Activated B cell treated with CpG ODN at 0.5 μM for 24 hours (primary cell): ENCODE results near the gene ERC2. TPM values are rescaled to one million over a fixed set of nuclear protein-coding genes. Genes with fewer than 3 reads are reported as not detected.

Experiments used
- ATAC-seq: fragments of 200-7000 bp; cut with Tn5 transposase; one replicate; pipeline ENCODE4 v1.10.0; 2021; ENCODE audit warnings: low read depth, mild to moderate bottlenecking, moderate library complexity
- CTCF ChIA-PET: fragments of 350-600 bp; sonication (Branson Sonifier 250); formaldehyde crosslinking; loops from one replicate; lab custom pipeline; 2021; ENCODE audit warnings: antibody characterized with exemption; lab: Charles Lee
- POLR2A ChIA-PET: fragments of 350-600 bp; sonication (Branson Sonifier 250); formaldehyde crosslinking; loops from one replicate; lab custom pipeline; 2021; ENCODE audit warnings: antibody characterized with exemption; lab: Charles Lee
- DNase-seq: peaks from one replicate; pipeline ENCODE4 v3.0.0; 2022
- H3K27ac Mint-ChIP-seq: one replicate; pipeline ENCODE4 v1.8.0; 2020; ENCODE audit warnings: mixed read lengths
- H3K27me3 Mint-ChIP-seq: one replicate; pipeline ENCODE4 v1.8.0; 2021; ENCODE audit warnings: mixed read lengths
- H3K36me3 Mint-ChIP-seq: one replicate; pipeline ENCODE4 v1.8.0; 2021; ENCODE audit warnings: low read depth, mixed read lengths
- H3K4me1 Mint-ChIP-seq: one replicate; pipeline ENCODE4 v1.8.0; 2021; ENCODE audit warnings: mixed read lengths
- H3K4me3 Mint-ChIP-seq: one replicate; pipeline ENCODE4 v1.8.0; 2020; ENCODE audit warnings: mild to moderate bottlenecking, mixed read lengths
- H3K9me3 Mint-ChIP-seq: one replicate; pipeline ENCODE4 v1.8.0; 2020; ENCODE audit warnings: mixed read lengths
- CTCF ChIP-seq: fragments of 200-600 bp; IDR thresholded peaks from one replicate; pipeline ENCODE4 v1.8.0; 2022; ENCODE audit warnings: antibody characterized with exemption, mild to moderate bottlenecking
- intact Hi-C: fragments of 100-400 bp; cut with micrococcal nuclease; formaldehyde crosslinking; loops from one replicate; pipeline ENCODE4 v1.15.1; 2024
- total RNA-seq: library from RNA; stranded (reverse); gene quantifications from 2 replicates; pipeline ENCODE4 v1.2.3, GENCODE V29; 2022

Gene ERC2
- total RNA-seq, 1 donor from 2014 or later = not detected

DNA sequence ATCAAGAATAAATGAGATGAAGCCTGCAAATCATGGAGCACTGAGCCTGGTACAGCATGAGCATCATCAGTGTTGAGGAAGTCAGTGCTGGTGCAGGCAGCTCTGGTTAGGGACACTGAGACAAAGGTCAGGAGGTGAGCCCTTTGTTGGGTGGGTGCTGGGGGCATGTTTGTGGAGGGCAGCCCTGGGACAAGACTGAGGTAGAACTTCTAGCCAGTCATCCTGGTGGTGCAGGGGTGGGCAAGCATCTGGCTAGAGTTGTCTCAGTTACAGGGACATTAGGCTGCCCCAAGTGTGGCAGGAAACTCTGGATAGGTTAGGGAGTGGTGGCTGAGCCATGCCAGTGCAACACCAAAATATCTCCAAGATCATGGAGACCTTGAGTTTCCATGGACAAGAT, 1008.4 kb downstream of the ERC2 start:
- Mint-ChIP-seq H3K4me3 (no peak overlapping the region), H3K27me3 (no peaks in the 10 kb centered on the region), H3K4me1 (no peaks in the 10 kb centered on the region), H3K36me3 (no peaks in the 10 kb centered on the region), H3K27ac (no peak overlapping the region), H3K9me3 (no peaks in the 10 kb centered on the region)
- POLR2A ChIA-PET = no interaction called here
- DNase-seq = no peak
- CTCF ChIA-PET = no interaction called here
- no peak for ATAC-seq
- intact Hi-C loops = no loop called here
- no peak for TF ChIP-seq CTCF

Other genes starting within 250 kb of the ERC2 start
- 29.1 and 34.9 TPM in 2 replicates for gene CCDC66, start 88.7 kb upstream of the ERC2 start, total RNA-seq
- 66.0 and 79.7 TPM in 2 replicates for gene TASOR, start 214.8 kb upstream of the ERC2 start, total RNA-seq